ENCODE measurements around the gene PNKD.

GRCh38 chr2:218267259-218267658 is 3.1 kb upstream of the PNKD start:
- TF ChIP-seq CTCF (conservative IDR thresholded peaks at IDR 0.05; ENCODE audit: low read depth, low read length) (no peak), EZH2 (IDR thresholded peaks at IDR 0.05; ENCODE audit: low read length, unreplicated experiment) (no peak), EZH2phosphoT487 (IDR thresholded peaks at IDR 0.05; ENCODE audit: borderline replicate concordance, low read length) (no peak)
